OCI-LY7 (cell line): ENCODE results near the gene MRPS18A. TPM values are rescaled to one million over a fixed set of nuclear protein-coding genes. Genes with fewer than 3 reads are reported as not detected.

Experiments used
- BruUV-seq: library from RNA; stranded (reverse); fragments of 400-500 nt; replicated peaks from 2 replicates; lab custom pipeline; 2021; lab: Mats Ljungman, UMichigan
- CTCF ChIA-PET: fragments of 300-600 bp; sonication (Branson Sonifier 250); formaldehyde crosslinking; loops from one replicate; lab custom pipeline; 2022; ENCODE audit warnings: antibody characterized with exemption; ENCODE audit not compliant: unreplicated experiment; lab: Charles Lee
- POLR2A ChIA-PET: fragments of 300-600 bp; sonication (Branson Sonifier 250); formaldehyde crosslinking; loops from one replicate; lab custom pipeline; 2022; ENCODE audit warnings: antibody characterized with exemption; lab: Charles Lee
- DNase-seq: peaks from one replicate; pipeline ENCODE4 v3.0.0-alpha.2; 2015; ENCODE audit warnings: low spot score
- H2AFZ ChIP-seq: fragments of 200-600 bp; sonication (generic), shearing (Covaris generic); 2 replicates; pipeline ENCODE4 v1.6.1; 2014; ENCODE audit warnings: mild to moderate bottlenecking, antibody characterized with exemption, low read length, moderate library complexity
- H3K27ac ChIP-seq: fragments of 200-600 bp; sonication (generic); 2 replicates; pipeline ENCODE4 v1.5.1; 2014; ENCODE audit warnings: mixed run types, low read depth, mild to moderate bottlenecking, moderate library complexity, low read length, inconsistent platforms; ENCODE audit not compliant: poor library complexity, severe bottlenecking
- H3K36me3 ChIP-seq: fragments of 200-600 bp; sonication (generic); 2 replicates; pipeline ENCODE4 v1.6.1; 2014; ENCODE audit warnings: mild to moderate bottlenecking, antibody characterized with exemption, low read length, moderate library complexity, mixed read lengths; ENCODE audit not compliant: insufficient read depth
- H3K4me1 ChIP-seq: fragments of 200-600 bp; sonication (generic); 2 replicates; pipeline ENCODE4 v1.5.1; 2014; ENCODE audit warnings: mild to moderate bottlenecking, low read length; ENCODE audit not compliant: insufficient read depth, poor library complexity, severe bottlenecking
- H3K4me2 ChIP-seq: fragments of 200-600 bp; sonication (generic); 2 replicates; pipeline ENCODE4 v1.6.1; 2014; ENCODE audit warnings: mild to moderate bottlenecking, low read length
- H3K4me3 ChIP-seq: fragments of 200-600 bp; sonication (generic); 2 replicates; pipeline ENCODE4 v1.5.1; 2014; ENCODE audit warnings: mild to moderate bottlenecking, low read depth, low read length; ENCODE audit not compliant: poor library complexity, severe bottlenecking
- H3K79me2 ChIP-seq: fragments of 200-600 bp; sonication (generic); 2 replicates; pipeline ENCODE4 v1.6.1; 2016; ENCODE audit warnings: low read depth, mild to moderate bottlenecking, low read length, moderate library complexity, mixed read lengths; ENCODE audit not compliant: insufficient read depth
- H3K9me2 ChIP-seq: fragments of 200-600 bp; sonication (generic); 2 replicates; pipeline ENCODE4 v1.6.1; 2016; ENCODE audit warnings: mild to moderate bottlenecking, low read length, mixed read lengths; ENCODE audit not compliant: insufficient read depth
- H3K9me3 ChIP-seq: fragments of 200-600 bp; sonication (generic); 2 replicates; pipeline ENCODE4 v1.6.1; 2014; ENCODE audit warnings: mild to moderate bottlenecking, mixed run types, low read length, mixed read lengths
- H4K20me1 ChIP-seq: fragments of 200-600 bp; sonication (generic); 2 replicates; pipeline ENCODE4 v1.6.1; 2014; ENCODE audit warnings: mild to moderate bottlenecking, antibody characterized with exemption, low read length, moderate library complexity, mixed read lengths; ENCODE audit not compliant: insufficient read depth
- EZH2phosphoT487 ChIP-seq: fragments of 200-600 bp; sonication (generic); IDR thresholded peaks from 2 replicates; pipeline ENCODE4 v1.6.1; 2018; ENCODE audit warnings: low read depth, borderline replicate concordance, mild to moderate bottlenecking, mixed run types, antibody characterized with exemption, low read length, moderate library complexity, mixed read lengths
- intact Hi-C: fragments of 100-400 bp; cut with micrococcal nuclease; formaldehyde crosslinking; loops from one replicate; pipeline ENCODE4 v1.10.0; 2022; ENCODE audit not compliant: unreplicated experiment
- total RNA-seq, 2 experiments: library from RNA; depleted of rRNA in 1 of 2; stranded (reverse); fragments of >200 nt in 1 of 2; shearing (Covaris generic) in 1 of 2; gene quantifications; 2 replicates each; pipeline ENCODE4 v1.2.3, GENCODE V29; 2014 to 2022
- TF ChIP-seq, protein P1 (sequence below): fragments of 200-600 bp; sonication (generic); conservative IDR thresholded peaks from 2 replicates; pipeline ENCODE4 v1.5.1; 2014; ENCODE audit warnings: mild to moderate bottlenecking, antibody characterized with exemption, low read length, moderate library complexity, mixed read lengths

The MRPS18A gene
- total RNA-seq, 2 experiments from 2014 or later = 61.6 to 86.1 TPM

GRCh38 chr6:43669050-43669921 lies 18.3 kb downstream of the MRPS18A start:
- DNase-seq = no peak
- Histone ChIP-seq H3K36me3 (peaks cover 39% of the 10 kb centered on the region), H2AFZ (no peak overlapping the region), H4K20me1 (no peaks in the 10 kb centered on the region), H3K9me3 (no peaks in the 10 kb centered on the region), H3K4me1 (peaks cover 10% of the 10 kb centered on the region), H3K4me2 (no peak overlapping the region), H3K9me2 (no peaks in the 10 kb centered on the region), H3K4me3 (no peak overlapping the region), H3K79me2 (no peaks in the 10 kb centered on the region), H3K27ac (no peak overlapping the region)
- intact Hi-C loops = loop anchor here (2.0 to 5.0 kb wide), 2 partner anchors 38 to 333 kb away; no protein-coding TSS in a partner anchor
- POLR2A ChIA-PET = interaction anchor here (0.9 to 1.0 kb wide), 2 partner anchors 11 to 410 kb away, joined by 3 read pairs; no protein-coding TSS in a partner anchor
- no TSS peak for BruUV-seq
- CTCF ChIA-PET = interaction anchor here (0.5 to 1.7 kb wide), 6 partner anchors 46 to 160 kb away, joined by 3 to 7 read pairs (median 3); no protein-coding TSS in a partner anchor
- TF ChIP-seq, protein P1, sequence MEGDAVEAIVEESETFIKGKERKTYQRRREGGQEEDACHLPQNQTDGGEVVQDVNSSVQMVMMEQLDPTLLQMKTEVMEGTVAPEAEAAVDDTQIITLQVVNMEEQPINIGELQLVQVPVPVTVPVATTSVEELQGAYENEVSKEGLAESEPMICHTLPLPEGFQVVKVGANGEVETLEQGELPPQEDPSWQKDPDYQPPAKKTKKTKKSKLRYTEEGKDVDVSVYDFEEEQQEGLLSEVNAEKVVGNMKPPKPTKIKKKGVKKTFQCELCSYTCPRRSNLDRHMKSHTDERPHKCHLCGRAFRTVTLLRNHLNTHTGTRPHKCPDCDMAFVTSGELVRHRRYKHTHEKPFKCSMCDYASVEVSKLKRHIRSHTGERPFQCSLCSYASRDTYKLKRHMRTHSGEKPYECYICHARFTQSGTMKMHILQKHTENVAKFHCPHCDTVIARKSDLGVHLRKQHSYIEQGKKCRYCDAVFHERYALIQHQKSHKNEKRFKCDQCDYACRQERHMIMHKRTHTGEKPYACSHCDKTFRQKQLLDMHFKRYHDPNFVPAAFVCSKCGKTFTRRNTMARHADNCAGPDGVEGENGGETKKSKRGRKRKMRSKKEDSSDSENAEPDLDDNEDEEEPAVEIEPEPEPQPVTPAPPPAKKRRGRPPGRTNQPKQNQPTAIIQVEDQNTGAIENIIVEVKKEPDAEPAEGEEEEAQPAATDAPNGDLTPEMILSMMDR = no peak
- no peak for TF ChIP-seq EZH2phosphoT487

GRCh38 chr6:43668151-43669028 lies 19.2 kb downstream of the MRPS18A start:
- no peak for TF ChIP-seq EZH2phosphoT487
- TF ChIP-seq, protein P1 = peak; percentile 83
- Histone ChIP-seq H4K20me1 (no peaks in the 10 kb centered on the region), H3K79me2 (no peaks in the 10 kb centered on the region), H3K9me2 (no peaks in the 10 kb centered on the region), H3K4me1 (peaks cover 10% of the 10 kb centered on the region), H2AFZ (no peak overlapping the region), H3K36me3 (peaks cover 30% of the 10 kb centered on the region), H3K27ac (no peak overlapping the region), H3K4me3 (no peak overlapping the region), H3K9me3 (no peaks in the 10 kb centered on the region), H3K4me2 (no peak overlapping the region; the same call in 1 of the 2 replicates)
- intact Hi-C loops = loop anchor here (1.0 to 5.0 kb wide), 3 partner anchors 38 to 334 kb away; no protein-coding TSS in a partner anchor
- CTCF ChIA-PET = interaction anchor here (0.6 to 1.7 kb wide), 4 partner anchors 19 to 410 kb away, joined by 3 to 7 read pairs (median 4); partner anchors contain the start of gene MRPS18A
- POLR2A ChIA-PET = interaction anchor here (0.5 to 1.2 kb wide), 4 partner anchors 19 to 477 kb away, joined by 3 to 4 read pairs (median 3); partner anchors contain the start of gene MRPS18A
- peak; percentile 75 for DNase-seq
- BruUV-seq = no TSS peak
